ENCODE results near the gene TRMT10B. TPM values are rescaled to one million over a fixed set of nuclear protein-coding genes. Genes with fewer than 3 reads are reported as not detected.
A peak's percentile ranks its signal among the peaks of the same experiment; 100 is the strongest.

Gene TRMT10B
- total and polyA plus RNA-seq, 2 experiments from 2014 or later, result 3.0 to 4.1 TPM

DNA sequence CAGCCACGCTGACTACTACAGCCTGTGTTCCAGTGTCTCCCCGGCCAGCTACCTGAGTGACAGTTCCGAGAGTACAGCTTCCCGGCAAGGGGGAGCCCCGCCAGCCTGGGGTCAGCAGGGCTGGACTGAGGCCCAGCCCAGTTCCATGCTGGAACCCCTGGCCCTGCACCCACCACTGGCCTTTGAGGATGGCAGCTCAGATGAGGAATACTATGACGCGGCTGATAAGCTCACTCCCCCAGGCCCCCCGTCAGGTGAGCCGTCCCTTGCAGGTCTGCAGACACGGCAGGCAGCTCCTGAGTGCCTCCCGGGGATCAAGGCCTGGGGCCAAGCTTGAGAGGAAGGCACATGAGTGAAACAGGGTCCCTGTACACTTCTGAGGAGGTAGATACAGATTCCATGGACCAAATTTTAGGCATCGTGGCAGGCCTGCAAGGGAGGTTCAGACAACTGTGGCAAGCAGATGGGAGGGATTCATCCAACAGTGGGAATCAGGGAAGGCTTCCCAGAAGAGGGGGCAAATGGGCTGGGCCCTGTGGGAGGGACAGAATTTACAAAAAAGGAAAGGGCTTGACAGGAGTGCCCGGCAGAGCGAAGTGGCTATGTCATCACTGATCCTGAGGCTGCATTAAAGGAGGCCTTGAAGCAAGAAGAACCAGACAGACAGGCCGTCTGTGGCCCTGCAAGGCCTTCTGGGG lies 12.8 kb upstream of the TRMT10B start:
- Histone ChIP-seq H3K27ac (no peak overlapping the region), H4K20me1 (ENCODE audit: insufficient read depth, poor library complexity, severe bottlenecking) (no peaks in the 10 kb centered on the region), H3K4me3 (no peak overlapping the region), H3K36me3 (replicated peaks; ENCODE audit: insufficient read depth, low read depth) (no peaks in the 10 kb centered on the region), H3K4me1 (ENCODE audit: insufficient read depth) (no peaks in the 10 kb centered on the region), H3K79me2 (no peaks in the 10 kb centered on the region), H3K27me3 (no peaks in the 10 kb centered on the region), H3K9me3 (ENCODE audit: low read depth) (no peaks in the 10 kb centered on the region), H3K4me2 (no peak overlapping the region), H2AFZ (no peak overlapping the region), H3K9me2 (replicated peaks; ENCODE audit: insufficient read depth) (no peaks in the 10 kb centered on the region)
- TF ChIP-seq EZH2 (IDR thresholded peaks at IDR 0.05; ENCODE audit: borderline replicate concordance) (no peak), EZH2phosphoT487 (IDR thresholded peaks at IDR 0.05; ENCODE audit: low read depth, severe bottlenecking, unreplicated experiment) (no peak), CTCF (IDR thresholded peaks at IDR 0.05; ENCODE audit: poor library complexity) (no peak)
- 87% methylated on average over 15 of the region's 15 CpGs for WGBS (ENCODE audit: low lambda C conversion rate, missing lambda C conversion rate)
- no peak for DNase-seq (ENCODE audit: low spot score)

GRCh38 chr9:37745970-37746369 lies 7.6 kb upstream of the TRMT10B start:
- 95% methylated on average over 8 of the region's 8 CpGs for whole genome bisulfite sequencing (ENCODE audit: low lambda C conversion rate, missing lambda C conversion rate)
- no peak overlapping the region for H2AFZ ChIP-seq
- TF ChIP-seq EZH2phosphoT487 (IDR thresholded peaks at IDR 0.05; ENCODE audit: low read depth, severe bottlenecking, unreplicated experiment), result no peak
- TF ChIP-seq CTCF (IDR thresholded peaks at IDR 0.05; ENCODE audit: poor library complexity), result no peak
- TF ChIP-seq EZH2 (IDR thresholded peaks at IDR 0.05; ENCODE audit: borderline replicate concordance), result no peak
- peaks cover 8% of the 10 kb centered on the region for H3K4me1 ChIP-seq (ENCODE audit: insufficient read depth)
- no peaks in the 10 kb centered on the region for H3K79me2 ChIP-seq
- no peaks in the 10 kb centered on the region for H3K27me3 ChIP-seq
- H3K4me3 ChIP-seq, result no peak overlapping the region
- H4K20me1 ChIP-seq (ENCODE audit: insufficient read depth, poor library complexity, severe bottlenecking), result no peaks in the 10 kb centered on the region
- no peaks in the 10 kb centered on the region for H3K9me3 ChIP-seq (ENCODE audit: low read depth)
- no peak overlapping the region for H3K27ac ChIP-seq
- no peak overlapping the region for H3K4me2 ChIP-seq
- H3K36me3 ChIP-seq (replicated peaks; ENCODE audit: insufficient read depth, low read depth), result no peaks in the 10 kb centered on the region
- DNase-seq (ENCODE audit: low spot score), result no peak
- H3K9me2 ChIP-seq (replicated peaks; ENCODE audit: insufficient read depth), result no peaks in the 10 kb centered on the region

DNA sequence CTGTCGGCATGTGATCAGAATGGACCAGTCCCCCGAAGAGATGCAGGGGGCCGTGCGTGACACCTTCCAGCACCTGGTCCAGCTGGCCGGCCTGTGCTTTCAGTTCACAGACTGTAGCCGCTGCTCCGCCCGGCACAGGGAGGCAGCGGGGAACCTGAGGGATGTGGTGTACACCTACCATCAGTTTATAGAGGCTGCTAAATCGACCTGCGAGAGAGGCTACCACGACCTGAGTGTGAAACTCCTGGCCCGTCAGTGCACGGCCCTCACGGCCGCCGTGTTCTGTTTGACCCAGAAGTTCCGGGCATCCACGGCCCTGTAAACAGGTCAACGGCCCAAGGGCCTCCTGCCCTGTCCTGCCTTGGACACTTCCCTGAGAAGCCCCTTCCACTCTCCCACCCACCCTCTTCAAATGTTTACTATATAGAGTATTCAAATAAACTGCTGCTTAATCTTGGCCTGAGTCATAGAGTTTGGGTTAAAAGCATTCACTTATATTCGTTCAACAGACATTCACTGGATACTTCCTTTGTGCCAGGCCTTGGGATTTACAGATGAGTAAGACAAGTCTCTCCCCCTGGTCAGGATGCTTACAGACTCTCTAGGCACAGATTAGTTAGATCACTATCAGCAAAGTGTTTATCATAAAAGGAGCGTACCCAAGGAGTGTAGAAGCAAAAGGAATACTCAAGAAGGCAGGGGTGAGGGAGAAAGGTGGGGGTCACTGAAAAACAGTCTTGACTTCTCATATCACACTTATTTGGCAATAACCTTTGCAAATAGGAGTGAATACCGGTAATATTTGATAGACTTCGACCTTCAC lies 6.9 kb upstream of the TRMT10B start:
- 78% methylated on average over 22 of the region's 24 CpGs for WGBS (ENCODE audit: low lambda C conversion rate, missing lambda C conversion rate)
- H3K4me1 ChIP-seq (ENCODE audit: insufficient read depth), result peaks cover 8% of the 10 kb centered on the region
- H3K4me2 ChIP-seq, result no peak overlapping the region
- H2AFZ ChIP-seq, result no peak overlapping the region
- TF ChIP-seq EZH2phosphoT487 (IDR thresholded peaks at IDR 0.05; ENCODE audit: low read depth, severe bottlenecking, unreplicated experiment) (no peak), EZH2 (IDR thresholded peaks at IDR 0.05; ENCODE audit: borderline replicate concordance) (no peak), CTCF (IDR thresholded peaks at IDR 0.05; ENCODE audit: poor library complexity) (no peak)
- H3K27me3 ChIP-seq, result no peaks in the 10 kb centered on the region
- no peak overlapping the region for H3K27ac ChIP-seq
- H3K9me2 ChIP-seq (replicated peaks; ENCODE audit: insufficient read depth), result no peaks in the 10 kb centered on the region
- no peaks in the 10 kb centered on the region for H3K36me3 ChIP-seq (replicated peaks; ENCODE audit: insufficient read depth, low read depth)
- no peaks in the 10 kb centered on the region for H3K9me3 ChIP-seq (ENCODE audit: low read depth)
- peak; percentile 26 for DNase-seq (ENCODE audit: low spot score)
- no peak overlapping the region for H3K4me3 ChIP-seq
- H4K20me1 ChIP-seq (ENCODE audit: insufficient read depth, poor library complexity, severe bottlenecking), result no peaks in the 10 kb centered on the region
- H3K79me2 ChIP-seq, result no peaks in the 10 kb centered on the region
